GM04503 (cell line): ENCODE data around the gene CAPS2.
"Not testable (repeated sequence)": the region's sequence is repeated elsewhere in the genome, so short reads cannot be mapped to it uniquely, and the experiment has no call there.

Experiments
- DNase-seq: peaks from one replicate; pipeline ENCODE4 v3.0.0-alpha.2; 2012; ENCODE audit warnings: low read depth

The CAPS2 gene

DNA sequence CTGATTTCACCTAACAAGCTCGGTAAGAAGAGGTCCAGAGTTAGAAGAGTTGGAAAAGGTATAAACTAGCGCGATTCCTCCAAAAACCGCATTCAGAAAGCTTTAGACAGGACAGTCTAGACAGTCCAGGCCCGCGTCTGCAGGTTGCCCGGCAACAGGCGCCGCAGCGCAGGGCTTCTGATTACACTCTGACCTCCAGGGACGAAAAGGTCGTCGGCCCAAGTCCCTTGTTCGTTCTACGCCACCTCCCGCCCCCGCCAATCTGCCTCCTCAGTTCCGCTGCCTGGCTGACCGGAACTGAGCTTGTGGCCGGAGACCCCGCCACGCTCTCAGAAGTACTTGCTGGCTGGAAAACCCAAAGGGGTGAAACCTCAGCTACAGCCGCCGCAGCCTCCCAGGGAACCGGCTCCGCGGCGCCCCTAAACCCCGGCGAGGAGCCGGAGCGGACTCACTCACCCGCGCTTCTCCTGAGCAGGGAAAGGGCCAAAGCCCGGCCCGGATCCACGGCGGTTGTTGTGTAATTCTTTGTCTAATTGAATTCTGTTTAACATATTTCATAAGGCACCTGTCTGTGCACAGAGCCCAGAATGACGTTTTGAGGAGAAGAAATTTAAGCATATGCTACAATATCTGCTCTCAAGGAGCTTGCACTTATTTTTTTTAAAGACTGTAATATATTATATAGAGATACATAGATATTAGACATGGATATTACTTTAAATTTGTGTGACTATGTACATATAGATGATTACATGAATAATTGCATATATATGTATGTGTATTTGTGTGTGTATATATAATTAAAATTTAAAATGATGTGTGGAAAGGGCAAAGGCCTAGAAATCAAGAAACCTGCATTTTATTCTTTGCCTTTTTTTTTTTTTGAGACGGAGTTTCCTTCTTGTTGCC, at the start of gene CAPS2:
Gene CAPS2, minus strand, starts transcription at position 407 of the 909 bp plus-strand sequence. CDS start 3,826 bp downstream, outside the sequence.
- peak; percentile 55 for DNase-seq

DNA sequence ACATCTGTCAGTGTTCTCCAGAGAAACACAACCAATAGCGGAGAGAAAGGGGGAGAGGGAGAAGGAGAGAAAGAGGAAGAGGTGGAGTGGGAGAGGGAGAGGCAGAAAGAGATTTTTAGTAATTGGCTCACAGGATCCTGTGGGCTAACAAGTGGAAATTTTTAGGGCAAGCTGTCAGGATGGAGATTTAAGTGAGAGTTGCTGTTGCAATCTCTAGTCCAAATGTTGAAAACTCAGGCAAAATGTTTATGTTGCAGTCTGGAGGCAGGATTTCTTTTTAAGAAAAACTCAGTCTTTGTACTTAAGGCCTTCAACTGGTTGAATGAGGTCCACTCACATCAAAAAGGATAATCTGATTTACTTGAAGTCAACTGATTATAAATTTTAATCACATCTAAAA, 48.2 kb upstream of the CAPS2 start:
- DNase-seq, result no peak

DNA sequence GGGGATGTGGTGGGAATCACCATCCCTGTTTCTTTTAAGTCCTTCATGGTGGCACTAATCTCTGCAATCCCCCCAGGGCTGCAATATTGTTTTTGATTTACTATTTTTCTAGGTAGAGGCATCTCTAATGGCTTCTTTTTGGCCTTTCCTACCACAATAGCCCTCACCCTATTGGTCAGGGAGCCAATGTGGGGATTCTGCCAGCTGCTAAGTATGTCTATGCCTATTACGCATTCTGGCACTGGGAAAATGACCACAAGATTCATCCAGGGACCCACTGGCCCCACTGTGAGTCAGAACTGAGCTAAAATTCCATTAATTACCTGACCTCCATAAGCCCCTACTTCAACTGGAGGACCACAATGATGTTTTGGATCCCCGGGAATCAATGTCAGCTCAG, 44.8 kb upstream of the CAPS2 start:
- DNase-seq, result no peak

DNA sequence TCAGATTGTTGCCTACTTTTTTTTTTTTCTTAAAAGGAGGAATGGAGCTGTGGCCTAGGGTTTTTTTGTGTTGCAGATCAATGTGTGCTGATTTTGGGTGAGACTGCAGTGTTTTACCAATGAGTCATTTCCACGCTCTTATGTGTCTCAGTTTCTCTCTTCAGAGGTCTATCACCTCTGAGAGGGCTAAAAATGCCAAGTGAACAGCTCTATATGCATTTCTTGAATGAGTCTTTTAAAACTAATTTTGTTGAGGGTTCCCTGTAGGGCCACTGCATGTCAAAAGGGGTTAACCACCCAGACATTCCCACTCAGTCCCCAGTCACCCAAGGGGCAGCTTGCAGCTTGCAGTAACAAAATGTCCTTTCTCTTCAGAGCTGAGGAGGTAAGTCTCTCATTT, 36.5 kb upstream of the CAPS2 start:
- no peak for DNase-seq

DNA sequence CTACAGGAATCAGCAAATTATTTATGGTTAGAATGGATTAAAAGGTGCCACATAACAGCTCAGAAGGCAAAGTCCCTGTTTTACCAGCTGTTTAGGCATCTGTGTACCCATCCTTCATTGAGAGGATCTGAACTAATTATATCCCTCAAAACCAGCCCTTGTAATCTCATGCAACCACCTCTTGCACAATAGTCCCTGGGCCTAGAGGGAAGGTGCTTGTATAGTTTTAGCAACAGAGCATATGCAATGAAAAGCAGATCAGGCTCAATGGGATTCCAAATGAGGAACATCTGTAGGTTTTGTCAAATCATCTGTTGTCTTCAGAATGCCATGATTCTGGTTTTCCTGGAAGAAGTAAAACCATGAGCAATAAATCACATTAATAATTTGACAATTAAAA, 34.8 kb upstream of the CAPS2 start:
- DNase-seq, result peak; percentile 55

DNA sequence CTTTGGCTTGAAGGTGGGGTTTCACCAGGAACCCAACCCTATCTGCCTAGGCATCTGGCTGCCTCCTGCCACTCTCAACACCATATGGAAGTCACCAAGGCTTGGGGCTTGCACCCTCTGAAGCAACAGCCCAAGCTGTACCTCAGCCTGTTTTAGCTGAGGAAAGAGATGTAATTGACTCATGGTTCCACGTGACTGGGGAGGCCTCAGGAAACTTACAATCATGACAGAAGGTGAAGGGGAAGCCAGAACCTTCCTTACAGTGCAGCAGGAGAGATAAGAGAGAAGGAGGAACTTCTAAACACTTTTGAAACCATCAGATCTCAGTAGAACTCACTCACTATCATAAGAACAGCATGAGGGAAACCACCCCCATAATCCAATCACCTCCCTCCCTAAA, 31.3 kb upstream of the CAPS2 start:
- no peak for DNase-seq

DNA sequence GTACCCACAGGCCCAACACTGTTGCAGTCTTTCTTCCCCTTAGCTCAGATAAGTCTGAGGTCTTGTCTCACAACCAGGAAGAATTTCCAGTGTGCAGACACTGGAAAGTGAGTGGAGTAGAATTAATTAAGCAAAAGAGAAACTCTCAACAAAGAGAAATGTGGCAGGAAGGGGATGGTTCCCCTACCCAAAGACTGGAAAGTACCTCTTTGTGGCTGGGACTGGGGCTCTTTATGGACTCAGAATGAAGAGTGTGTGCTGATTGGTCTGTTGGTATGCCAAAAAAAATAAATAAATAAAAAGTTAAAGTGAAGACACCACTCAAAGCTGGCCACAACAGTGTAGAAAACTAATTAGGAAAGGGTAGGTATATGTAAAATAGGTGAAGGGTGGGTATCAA, 30.8 kb upstream of the CAPS2 start:
- DNase-seq, result no peak

DNA sequence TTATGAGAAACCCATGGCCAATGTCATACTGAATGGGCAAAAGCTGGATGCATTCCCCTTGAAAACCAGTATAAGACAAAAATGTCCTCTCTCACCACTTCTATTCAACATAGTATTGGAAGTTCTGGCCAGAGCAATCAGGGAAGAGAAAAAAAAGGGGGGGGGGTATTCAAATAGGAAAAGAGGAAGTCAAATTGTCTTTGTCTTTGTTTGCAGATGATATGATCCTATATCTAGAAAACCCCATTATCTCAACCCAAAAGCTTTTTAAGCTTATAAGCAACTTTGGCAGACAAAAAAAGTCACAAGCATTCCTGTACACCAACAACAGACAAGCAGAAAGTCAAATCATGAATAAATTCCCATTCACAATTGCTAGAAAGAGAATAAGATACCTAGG, 23.9 kb upstream of the CAPS2 start:
- no peak for DNase-seq

DNA sequence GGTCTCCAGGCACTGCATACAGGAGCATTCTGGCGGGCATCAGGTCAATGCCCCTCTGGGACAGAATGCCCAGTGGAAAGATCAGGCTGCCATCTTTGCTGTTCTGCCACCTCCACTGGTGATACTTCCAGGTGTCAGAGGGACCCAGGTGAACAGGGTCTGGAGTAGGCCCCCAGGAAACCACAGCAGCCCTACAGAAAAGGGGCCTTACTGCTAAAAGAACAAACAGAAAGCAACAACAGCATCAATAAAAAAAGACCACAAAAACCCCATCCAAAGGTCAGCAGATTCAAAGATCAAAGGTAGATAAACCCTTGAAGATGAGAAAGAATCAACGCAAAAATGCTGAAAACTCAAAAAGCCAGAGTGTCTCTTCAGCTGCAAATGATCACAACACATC, 20.3 kb upstream of the CAPS2 start:
- DNase-seq, result no peak

DNA sequence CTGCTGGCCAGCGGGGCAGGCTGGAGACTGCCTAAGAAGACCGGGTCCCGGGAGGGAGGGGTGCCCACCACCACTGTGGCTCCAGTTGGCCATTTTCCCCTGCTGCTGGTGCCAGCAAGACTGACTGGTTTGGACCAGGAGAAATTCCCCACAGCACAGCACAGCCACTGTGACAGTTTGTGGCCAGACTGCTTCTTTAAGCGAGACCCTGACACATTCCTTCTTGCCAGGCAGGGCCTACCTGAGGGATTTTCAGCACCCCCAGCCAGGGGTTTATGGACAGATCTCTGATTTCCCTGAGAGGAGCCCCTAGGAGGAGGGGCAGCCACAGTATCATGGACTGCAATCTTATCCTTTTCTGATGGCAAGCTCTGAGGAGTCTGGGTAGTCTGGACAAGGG, 19.8 kb upstream of the CAPS2 start:
- DNase-seq, result no peak

DNA sequence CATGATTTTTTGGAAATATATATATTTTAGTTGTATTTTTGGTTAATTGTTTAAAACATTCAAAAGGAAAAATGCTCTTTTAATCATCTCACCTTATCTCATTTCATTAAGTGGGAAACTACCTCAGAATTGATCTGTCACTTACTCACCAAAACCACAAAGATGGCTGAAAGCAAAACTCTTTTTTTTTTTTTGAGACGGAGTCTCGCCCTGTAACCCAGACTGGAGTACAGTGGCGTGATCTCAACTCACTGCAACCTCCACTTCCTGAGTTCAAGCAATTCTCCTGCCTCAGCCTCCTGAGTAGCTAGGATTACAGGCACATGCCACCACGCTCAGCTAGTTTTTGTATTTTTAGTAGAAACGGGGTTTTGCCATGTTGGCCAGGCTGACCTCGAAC, 16.1 kb upstream of the CAPS2 start:
- not testable (repeated sequence) for DNase-seq

DNA sequence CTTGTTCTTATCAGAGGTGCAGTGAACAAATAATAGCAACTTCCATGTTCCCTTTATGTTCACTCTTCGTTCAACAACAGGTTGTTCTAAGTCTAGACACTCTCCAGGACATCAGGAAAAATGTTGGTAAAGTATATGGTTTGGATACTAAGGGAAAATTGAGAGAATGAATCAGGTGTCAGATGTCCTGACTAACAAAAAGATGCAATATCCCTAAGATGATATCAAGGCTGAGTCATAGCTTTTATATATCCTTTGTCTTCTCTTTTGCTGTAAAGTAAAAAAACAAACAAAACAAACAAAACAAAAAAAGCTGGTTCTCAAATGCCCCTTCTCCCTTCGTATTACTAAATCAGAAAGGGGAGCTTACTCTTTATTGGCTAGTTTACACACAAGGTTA, 15.4 kb upstream of the CAPS2 start:
- no peak for DNase-seq

DNA sequence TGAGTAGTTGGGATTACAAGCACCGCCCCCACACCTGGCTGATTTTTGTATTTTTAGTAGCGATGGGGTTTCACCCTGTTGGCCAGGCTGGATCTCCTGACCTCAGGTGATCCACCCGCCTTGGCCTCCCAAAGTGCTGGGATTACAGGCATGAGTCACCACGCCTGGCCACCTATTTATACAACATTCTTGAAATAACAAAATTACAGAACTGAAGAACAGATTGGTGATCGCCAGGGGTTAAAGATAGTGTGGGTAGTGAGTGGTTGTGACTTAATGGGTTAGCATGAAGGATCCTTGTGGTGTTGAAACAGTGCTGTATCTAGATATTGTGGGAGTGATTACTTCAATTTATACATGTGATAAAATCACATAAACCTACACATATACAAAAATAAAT, 11.7 kb upstream of the CAPS2 start:
- no peak for DNase-seq

DNA sequence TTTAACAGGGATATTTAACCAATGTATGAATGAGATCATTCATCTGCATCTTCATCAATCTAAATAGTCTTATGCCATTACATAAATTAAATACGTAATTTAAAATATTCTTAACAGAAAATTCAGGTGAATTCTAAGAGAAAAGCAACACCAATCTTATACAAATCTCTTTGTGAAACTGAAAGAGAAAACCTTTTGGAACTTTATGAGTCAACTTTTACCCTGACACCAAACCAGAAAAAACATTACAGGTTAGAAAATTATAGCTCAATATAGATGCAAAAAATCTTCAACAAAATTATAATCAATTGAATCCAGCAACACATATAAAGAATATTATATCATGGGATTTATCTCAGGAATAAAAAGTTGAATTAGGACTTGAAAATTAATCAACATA, 7.8 kb upstream of the CAPS2 start:
- DNase-seq, result no peak

DNA sequence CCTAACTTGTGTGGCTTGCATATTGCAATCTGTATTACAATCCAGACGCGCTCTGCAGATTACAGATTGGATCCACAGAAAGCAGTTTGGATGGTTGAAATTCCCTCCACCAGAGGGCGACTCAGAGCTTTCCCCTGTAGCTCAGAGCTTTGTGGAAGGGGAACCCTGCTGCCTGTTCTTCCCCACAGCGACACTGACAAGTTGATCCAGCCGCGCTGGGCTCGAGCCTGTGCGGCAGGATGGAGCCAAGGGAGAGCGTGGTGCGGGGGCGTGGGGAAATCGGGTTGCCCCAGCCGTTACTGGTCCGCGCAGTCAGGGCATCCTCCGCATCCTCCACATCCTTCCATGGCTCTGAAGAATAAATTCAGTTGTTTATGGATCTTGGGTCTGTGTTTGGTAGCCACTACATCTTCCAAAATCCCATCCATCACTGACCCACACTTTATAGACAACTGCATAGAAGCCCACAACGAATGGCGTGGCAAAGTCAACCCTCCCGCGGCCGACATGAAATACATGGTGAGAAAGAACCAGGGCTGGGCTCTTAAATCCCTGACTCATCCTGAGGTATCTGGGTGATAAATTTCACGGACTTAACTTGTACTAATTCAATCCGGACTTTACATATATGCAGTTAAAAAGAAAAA, 4.4 kb upstream of the CAPS2 start, which contains the start of gene GLIPR1L1:
Gene GLIPR1L1, plus strand, starts transcription at position 287 of the 647 bp plus-strand sequence. Its CDS starts 59 bp downstream, at position 346.
- DNase-seq, result peak; percentile 64

DNA sequence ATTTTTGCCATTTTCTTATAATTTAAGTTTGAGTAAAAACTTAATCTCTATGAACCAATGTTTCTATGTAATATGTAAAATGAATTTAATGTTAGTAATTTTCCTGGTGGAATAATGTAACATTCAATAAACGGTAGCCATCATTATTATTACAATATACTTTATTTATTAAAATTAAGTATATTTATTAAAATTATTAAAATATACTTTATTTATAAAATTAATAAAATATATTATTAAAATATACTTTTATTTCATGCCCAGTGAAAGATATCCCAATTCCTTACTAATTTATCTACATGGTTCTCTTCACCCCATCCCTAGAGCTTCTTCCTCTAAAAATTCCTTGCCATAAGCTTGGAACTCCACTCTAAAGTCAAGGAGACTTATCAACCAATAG, 2.5 kb downstream of the CAPS2 start:
- no peak for DNase-seq

DNA sequence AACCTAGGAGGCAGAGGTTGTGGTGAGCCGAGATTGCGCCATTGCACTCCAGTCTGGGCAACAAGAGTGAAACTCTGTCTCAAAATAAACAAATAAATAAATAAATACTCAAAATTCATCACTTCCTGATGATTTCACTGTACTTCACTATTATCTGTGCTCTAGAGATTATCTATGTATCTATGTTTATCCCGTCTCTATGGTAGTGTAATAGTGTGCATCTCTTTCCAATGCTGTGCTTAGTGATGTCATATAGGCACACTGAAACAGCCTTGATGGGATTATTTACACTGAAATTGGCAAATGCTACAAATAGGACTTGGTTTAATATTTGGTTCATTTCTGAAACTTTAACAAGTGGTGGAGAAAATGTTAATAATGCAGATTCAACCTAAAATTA, 6.5 kb downstream of the CAPS2 start:
- DNase-seq, result no peak

DNA sequence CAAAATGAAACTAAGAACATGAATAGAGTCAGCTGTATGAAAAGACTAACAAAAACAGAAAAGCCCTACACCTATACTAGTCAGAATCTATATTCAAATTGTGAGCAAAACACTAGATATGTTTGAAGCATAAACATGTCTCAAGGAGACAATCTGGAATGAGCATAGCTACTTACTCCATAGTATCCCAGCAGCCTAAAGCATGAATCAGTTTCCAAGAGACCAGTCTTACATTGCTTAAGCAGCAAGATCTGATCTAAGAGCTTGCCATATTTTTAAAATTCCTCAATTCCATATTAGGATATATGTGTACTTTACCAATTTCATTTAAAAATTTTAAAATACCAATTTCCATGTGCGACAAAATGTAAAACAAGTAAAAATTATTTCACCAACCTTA, 7.7 kb downstream of the CAPS2 start:
- peak; percentile 34 for DNase-seq

DNA sequence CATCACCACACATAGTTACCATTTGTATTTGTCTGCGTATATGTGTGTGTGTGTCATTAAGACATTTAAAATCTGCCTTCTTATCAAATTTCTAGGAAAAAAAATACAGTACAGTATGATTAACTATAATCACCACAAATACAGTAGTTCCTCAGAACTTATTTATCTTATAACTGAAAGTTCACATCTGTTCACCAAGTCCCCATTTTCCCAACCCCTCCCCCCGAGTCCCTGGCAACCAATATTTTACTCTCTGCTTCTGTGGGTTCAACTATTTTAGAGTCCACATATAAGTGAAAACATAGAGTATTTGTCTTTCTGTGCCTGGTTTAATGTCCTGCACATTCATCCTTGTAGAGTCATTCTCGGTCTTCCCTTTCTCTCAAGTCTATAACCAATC, 12.3 kb downstream of the CAPS2 start:
- no peak for DNase-seq

DNA sequence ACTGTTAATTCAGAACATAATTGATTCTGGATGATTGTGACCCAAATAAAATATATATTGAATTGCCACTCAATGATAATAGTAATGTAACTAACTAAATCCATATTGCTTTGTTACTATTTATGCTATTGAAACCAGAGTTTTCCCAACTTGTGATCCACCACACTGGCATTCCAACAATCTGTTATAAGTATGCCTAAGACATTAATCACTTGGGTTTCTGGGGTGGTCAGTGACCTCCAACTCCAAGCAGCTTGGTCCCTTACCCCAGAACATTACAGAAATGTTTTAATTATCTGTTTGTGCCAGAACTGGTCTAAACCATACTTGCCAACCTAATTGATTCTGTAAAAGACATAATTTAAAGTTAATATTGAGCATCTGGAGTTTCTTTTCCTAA, 14.6 kb downstream of the CAPS2 start:
- peak; percentile 54 for DNase-seq

DNA sequence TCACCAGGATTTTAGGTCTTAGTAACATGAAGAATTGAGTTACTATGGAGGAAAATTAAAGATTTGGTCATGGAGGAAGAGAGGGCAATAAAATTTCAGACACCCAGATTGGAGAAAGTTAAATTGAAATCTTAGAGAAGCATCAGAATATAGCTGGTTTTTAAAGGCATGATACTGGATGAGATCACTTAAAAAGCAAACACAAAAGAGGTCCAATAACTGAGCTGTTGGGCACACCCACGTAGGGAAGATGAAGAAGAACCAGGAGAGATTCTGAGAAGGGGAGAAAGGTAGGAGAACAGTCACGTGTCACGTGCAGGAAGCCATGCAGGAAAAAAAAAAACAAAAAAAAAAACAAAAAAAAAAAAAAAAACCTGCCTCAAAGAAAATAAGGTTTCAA, 18.8 kb downstream of the CAPS2 start:
- no peak for DNase-seq

DNA sequence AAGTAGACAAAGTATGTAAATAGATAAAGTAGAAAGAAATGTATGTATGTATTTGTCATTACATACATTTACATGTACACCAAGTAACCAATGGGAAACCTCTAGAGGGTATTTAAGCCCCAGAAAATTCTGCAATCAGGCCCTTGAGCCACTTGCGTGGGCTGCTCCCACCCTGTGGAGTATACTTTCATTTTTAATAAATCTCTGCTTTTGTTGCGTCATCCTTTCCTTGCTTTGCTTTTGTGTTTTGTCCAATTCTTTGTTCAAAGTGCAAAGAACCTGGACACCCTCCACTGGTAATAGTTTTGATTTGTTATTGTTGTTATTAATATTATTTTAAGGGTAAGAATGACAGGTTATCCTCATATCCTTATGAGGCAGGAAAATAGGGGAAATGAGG, 21.8 kb downstream of the CAPS2 start:
- no peak for DNase-seq
